HG03342 (cell line): ENCODE data around the gene G6PD.
"Not testable (repeated sequence)": the region's sequence is repeated elsewhere in the genome, so short reads cannot be mapped to it uniquely, and the experiment has no call there.

Source experiments
- ATAC-seq: cut with Tn5 transposase; IDR thresholded peaks from one replicate; pipeline ENCODE4 v1.9.1; 2021; ENCODE audit warnings: mild to moderate bottlenecking, moderate library complexity; ENCODE audit not compliant: unreplicated experiment

Gene G6PD

DNA sequence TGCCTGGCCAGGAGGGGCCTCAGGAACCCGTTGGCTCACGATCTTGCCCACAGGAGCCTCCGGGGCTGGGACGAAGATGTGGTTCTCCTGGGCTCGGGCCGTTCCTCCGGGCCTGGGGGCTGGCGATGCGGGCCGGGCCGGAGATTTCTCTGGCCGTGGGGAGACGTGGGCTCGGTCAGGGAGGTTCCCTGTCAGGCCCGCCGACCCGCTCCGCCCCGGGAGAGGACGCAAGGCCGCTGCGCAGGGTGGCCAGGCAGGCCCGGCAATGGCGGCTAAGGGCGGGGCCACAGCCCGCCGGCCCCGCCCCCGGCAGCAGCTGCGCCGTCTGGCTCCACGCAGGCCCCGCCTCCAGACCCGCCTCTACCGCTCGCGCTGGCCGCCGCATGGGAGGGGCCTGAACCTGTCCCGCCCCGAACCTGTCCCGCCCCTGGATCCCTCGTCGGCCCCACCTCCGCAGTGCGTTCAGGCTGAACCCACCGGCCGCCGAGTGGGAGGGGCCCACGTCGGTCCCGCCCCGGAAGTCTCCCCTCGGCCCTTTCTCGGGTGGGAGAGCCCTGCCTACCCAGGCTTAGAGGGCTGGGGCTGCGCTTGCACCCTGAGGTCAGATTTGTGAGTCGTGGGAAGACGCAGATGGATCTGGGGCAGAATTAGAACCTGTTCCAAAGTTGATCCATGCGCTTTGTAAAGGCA, 30.5 kb downstream of the G6PD start, which contains the start of gene FAM3A:
FAM3A (minus strand) TSS at position 267 of the 690 bp plus-strand sequence. CDS start 460 bp downstream, outside the sequence.
- ATAC-seq, result peak; percentile 88

DNA sequence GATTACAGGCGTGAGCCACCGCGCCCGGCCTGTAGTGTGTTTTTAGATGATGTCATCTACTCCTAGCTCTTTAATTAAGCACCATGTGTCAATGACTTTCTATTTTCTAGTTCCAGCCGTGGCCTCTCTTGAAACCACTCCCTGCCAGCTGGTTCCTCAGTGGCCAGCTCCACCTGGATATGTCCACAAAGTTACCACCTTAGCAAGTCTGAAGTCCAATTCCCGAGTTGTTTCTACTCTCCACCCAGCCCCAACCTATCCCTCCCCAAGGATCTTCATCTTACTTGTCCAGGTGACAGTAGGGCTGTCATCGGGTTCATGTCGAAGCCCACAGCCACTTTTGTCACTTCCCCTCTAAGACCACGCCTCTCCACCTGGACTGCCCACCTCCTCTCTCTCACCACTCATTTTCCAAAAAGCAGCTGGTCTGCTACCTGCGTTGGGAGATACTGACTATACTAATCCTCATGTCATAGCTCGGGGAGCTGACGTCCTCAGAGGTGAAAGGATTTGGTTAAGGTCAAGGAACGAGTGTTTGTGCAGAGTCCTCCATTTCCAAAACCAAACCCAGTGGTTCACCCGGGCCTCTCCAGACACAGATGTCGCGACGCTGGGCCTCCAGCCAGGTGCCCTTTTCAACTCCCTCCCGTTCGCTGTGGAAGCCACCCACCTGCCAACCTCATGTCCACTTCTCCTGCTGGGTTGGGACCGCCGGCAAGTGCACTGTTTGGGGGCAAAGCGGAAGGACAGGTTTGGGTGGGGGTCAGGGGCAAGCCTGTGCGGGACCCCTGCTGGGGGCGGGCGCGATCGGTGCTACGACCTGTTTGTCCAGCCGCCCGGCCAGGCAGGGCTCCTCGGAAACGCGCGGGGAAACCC, 31.3 kb downstream of the G6PD start:
- ATAC-seq, result peak; percentile 13

DNA sequence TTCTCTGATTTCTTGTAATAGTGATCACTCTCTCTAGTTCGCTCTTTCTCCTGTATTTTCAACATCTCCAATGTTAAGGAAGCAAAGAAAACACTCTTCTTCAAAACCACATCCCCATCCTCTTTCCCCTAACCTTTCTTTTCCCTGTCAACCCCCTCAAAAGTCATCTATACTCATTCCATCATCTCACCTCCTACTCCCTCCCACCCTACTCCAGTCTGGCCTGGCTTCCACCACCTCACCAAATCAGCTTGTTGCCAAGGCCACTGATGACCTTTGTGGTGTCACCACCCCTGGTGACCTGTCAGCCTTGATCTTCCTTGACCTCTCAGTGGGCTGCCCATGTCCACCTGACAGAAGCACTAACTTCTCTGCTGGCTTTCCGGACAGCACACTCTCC, 32.9 kb downstream of the G6PD start:
- no peak for ATAC-seq

DNA sequence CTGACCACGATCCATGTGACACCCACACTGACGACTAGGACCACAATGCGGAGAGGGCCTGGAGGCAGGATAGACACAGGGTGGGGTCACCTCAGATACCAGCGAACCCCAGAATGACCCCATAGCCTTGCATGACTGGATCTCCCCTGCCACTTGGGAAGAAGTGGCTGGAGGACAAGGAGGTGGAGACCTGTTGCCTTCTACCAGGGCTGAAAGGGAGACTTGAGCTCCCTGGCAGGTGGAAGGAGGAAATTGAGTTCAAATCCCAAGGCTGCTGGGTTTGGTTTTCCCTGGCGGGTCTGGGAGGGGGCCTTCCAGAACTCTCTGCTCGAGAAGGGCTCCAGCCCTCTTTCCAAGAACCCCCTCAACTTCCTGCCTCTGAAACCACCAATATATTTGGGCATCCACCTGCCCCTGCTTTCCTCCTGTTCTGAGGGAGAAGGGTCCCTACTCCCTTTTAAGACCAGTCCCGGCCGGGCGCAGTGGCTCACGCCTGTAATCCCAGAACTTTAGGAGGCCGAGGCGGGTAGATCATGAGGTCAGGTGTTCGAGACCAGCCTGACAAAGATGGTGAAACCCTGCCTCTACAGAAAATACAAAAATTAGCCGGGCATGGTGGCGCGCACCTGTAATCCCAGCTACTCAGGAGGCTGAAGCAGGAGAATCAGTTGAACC, 33.6 kb downstream of the G6PD start:
- ATAC-seq, result no peak

DNA sequence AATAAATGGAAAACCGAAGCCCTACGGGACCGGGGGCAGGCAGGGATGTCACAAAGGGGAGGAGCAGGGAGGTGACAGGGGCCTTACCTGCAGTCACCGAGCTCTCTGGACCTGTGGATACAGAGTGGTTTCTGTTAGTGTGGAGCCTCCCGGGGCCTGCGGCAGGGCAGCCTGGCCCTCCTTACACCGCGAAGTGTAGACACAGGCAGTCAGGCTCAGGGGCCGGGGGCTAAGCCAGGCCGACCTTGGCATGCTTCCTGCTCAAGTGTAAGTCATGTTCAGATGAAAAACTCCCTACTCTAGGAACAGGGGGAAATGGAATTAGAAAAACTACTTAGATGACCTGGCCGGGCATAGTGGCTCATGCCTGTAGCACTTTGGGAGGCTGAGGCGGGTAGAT, 34.9 kb downstream of the G6PD start:
- no peak for ATAC-seq

DNA sequence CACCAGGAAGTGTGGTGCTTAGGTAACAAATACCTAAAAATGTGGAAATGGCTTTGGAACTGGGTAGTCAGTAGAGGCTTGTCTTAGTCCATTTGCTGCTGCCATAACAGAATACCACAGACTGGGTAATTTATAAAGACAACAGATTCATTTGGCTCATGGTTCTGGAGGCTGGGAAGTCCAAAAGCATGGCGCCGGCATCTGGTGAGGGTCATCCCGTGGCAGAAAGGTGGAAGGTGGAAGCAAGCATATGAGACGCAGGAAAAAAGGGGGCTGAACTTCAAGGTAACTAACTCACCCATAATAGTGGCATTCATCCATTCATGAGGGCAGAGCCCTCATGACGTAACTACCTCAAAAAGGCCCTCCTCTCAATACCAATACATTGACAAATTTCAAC, 37.2 kb downstream of the G6PD start:
- no peak for ATAC-seq

DNA sequence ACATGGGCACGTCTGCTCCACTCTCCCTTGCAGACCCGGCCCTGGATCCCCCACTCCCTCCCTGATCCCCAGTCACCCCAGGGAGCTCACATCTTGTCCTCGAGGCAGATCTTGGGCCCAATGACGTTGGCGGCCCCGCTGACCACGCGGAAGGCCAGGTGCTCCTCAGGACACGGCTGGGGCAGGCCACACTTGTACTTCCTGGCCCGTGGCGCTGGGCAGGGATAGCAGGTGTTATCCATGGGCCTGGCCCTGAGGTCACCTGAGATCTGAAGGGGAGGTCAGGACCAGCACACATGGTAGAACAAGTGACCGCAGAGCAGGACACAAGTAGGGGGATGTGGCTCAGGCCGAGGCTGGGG, 38.3 kb downstream of the G6PD start:
- ATAC-seq, result no peak

DNA sequence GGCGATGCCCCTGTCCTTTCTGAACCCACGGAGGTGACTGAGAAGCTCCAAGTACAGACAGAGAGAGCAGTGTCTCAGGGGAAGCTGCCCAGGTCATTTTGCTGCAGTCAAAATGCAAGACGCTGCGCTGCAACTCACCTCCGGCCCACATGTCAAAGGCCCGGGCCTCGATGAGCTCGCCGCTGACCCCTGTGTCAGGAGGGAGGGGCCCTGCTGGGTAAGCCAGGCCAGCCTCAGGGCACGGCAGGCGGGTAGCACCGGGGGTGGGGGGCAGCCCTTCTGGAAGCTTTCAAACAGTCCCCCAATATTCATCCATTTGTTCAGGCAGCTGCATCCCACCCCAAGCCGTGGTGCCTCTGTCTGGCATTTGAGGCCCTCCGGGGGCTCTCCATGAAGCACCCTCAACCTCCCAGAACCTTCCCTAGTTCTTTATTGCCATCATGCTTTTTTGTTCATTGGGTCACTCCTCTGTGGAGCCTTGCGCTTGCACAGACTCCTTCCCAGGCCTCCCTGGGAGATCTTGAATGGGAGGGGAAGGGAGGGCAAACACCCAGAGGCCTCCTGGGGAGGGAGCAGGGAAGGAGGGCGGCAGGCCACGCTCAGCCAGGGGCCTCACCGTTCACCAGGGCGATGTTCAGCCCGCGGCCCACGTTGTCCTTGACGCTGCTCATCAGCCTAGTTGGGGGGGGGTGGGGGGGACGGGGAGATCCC, 38.8 kb downstream of the G6PD start:
- ATAC-seq, result no peak

DNA sequence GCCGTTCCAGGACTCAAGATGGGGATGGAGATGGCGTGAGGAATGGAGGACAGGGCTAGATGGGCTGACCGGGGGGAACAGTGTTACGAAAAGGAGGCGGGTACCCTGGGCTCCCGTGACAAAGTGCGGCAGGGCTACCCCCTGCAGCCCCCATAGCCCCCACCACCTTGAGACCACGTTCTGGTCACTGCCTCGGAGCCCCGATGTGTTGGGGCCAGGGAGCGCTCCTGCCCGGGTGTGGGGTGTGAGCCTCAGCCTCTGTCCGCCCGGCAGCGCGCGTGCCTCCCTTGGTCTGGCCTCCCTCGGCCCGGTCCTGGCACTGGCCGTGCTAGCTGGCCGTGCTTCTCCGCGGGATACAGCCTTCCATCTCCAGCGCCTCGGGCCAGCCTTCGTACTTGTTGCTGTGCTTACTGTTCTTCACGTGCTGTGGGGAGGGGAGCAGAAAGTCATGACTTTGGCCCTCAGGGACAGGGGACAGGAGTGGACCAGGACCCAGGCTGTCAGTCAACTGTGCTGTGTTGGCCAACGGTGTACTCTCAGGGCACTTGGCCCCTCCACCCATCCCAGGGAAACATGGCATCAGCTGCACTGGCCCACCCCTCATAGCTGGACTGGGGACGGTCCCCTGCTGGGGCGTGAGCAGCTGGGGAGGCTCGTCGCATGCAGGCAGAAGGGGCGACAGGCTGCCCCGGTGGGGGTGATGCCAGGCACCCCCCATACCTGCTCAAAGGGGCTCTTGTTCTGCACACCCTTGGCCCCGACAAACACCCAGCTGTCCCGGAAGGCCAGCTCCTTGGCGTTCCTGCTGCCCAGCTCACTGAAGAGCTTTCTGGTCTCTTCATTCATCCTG, 39.9 kb downstream of the G6PD start:
- ATAC-seq, result no peak

DNA sequence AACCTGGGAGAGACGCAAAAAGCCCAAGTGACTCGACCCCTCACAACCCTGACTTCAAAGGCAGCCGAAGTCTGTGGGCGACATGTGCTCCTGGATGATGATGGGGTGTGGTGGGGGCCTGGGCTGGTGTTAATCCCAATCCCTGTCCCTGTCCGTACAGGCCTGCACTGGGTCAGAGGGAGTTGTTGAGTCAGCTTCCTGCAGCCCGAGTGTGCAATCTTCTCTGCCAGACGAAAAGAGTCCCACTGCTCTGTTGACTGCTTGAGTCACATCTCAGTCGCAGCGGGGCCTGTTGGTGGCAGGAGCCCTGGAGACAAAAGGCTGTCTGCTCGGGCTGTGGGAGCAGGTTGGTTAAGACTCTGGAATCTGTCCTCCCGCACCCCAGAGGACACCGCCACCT, 40.9 kb downstream of the G6PD start:
- no peak for ATAC-seq

DNA sequence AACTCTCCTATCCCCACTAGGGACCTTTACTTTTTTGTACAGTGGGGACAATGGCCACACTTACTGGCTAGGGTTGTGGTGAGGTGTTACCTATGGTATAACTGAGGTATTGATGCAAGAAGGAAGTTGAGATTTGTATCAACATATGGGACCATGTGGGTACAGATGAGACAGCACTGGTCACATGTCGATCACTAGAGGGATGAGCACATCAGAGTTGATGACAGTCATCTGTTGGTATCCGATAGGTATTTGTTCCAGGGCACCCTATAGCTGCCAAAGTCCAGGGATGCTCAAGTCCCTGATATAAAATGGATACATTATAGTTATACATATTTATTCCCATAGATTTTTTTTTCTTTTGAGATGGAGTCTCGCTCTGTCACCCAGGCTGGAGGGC, 43.7 kb downstream of the G6PD start:
- ATAC-seq, result no peak

DNA sequence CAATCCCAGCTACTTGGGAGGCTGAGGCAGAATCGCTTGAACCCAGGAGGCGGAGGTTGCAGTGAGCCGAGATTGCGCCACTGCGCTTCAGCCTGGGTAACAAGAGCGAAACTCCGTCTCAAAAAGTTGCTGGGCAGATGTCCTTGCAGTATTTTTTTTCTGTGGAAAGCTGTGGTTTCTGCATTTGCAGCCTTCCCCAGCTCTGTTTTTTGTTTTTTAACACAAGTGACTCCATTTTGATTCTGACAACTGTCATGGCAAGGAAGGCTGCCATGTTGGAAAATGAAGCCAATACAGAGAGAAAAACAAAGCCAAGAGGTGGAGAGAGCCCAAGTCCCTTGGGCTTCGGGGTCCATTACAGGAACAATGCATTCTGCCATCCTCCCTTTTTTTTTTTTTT, 44.5 kb downstream of the G6PD start:
- ATAC-seq, result no peak

DNA sequence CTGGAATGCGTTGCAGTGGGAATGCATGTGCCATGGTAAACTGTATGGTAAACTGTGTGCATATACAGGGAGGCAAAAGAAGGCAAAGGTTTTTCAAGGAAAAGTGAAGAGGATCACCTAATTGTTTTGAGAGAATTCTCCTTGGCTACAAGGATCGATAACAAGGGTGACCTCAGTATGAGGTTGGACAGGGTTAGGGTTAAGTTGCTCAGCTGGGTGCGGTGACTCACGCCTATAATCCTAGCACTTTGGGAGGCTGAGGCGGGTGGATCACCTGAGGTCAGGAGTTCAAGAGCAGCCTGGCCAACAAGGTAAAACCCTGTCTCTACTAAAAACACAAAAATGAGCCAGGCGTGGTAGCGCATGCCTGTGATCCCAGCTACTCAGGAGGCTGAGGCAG, 45.2 kb downstream of the G6PD start:
- ATAC-seq, result not testable (repeated sequence)

DNA sequence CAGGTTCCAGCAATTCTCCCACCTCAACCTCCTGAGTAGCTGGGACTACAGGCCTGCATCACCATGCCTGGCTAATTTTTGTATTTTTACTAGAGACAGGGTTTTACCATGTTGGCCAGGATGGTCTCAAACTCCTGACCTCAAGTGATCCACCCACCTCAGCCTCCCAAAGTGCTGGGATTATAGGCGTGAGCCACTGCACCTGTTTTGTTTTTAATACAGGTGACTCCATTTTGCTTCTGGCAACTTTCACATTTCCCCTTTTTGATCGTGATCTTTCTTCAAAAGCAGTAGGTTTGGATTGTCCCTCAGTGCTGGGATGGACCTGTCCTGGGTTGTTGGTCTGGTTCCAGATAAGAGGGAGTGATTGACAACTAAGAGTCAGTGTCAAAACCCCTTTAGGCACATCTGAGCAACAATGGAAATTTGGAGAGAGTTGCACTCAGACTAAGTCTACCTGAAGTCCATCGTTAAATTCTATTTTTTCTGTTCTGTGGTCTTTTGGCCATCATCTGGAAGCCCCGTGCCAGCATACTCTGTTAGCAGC, 50.0 kb downstream of the G6PD start:
- not testable (repeated sequence) for ATAC-seq

DNA sequence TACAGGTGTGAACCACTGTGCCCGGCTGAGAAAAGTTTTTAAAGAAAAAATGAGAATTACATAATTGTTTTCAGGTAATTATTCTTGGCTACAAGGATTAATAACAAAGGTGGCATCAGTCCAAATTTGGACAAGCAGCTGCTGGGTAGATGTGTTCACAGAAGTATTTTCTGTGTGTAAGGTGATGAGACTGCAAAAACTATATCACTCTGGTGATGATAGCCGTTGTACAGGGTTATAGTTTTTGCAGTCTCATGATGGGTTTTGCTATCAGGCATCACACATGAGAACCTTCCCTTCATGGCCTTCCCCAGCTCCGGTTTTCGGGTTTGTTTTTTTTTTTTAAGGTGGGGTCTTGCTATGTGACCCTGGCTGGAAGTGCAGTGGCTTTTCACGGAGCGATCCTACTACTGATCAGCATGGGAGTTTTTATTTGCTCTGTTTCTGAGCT, 51.1 kb downstream of the G6PD start:
- no peak for ATAC-seq

DNA sequence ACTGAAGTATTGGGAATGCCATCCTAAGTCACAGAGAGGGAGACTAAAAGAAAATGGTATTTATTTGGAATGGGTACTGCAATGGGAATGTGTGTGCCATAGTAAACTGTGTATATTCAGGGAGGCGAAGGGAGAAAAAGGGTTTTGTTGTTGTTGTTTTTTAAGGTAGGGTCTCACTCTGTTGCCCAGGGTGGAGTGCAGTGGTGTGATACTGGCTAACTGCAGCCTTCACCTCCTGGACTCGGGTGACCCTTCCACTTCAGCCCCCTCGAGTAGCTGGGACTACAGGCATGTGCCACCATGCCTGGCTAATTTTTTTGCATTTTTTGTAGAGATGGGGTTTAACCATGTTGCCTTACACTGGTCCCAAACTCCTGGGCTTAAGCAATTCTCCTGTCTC, 51.9 kb downstream of the G6PD start:
- ATAC-seq, result no peak

DNA sequence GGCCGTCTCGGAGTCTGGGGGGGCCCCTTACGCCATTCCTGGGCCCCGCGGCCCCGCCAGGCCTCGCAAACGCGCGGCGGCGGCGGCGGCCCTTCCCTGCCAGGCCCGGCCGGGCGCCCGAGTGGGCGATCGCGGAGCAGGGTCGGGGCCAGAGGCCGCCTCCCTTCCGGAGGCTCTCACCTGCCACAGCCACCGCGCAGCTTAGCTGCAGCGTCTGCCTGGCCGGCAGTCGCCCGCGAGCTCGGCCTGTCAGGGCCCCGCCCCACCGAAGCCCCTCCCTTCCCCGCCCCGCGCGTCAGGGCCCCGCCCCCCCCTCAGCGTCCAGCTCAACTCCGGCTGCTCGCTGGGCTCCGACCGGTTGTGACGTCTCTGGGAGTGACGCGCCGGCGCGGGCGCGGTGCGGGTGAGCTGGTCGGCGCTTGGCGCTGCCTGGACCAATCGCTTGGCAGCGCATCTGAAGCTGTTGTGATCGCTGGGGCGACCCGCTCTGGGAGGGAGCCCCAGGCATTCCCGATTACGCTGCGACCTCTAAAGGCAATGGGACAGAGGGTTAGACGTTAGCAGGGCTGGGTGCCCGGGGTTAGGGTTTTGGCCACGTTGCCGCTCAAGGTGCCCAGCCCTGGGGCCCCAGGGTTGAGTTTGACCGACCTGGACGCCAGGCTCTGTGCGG, 56.1 kb downstream of the G6PD start, which contains the start of gene SLC10A3:
SLC10A3 (minus strand) TSS at position 216 of the 670 bp plus-strand sequence. CDS start 1,689 bp downstream, outside the sequence.
- peak; percentile 72 for ATAC-seq

DNA sequence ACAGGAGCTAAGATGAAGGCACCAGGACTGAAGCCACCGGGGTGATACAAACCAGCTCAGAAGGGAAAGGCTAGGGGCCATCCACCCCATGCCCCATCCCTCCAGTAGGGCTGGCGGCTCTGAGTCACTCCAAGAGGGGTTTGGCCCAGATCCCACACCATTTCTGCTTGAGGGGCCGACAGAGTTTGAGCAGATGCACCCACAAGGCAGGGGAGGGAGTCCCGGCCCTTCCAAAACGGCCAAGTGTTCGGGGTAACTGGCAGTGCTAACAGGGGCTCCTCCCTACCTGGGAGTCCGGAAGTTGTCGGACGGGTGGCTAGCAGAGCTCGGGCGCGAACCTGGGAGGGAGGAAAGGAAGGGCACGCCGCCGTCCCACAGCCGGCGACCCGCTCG, 56.6 kb downstream of the G6PD start:
- peak; percentile 28 for ATAC-seq

DNA sequence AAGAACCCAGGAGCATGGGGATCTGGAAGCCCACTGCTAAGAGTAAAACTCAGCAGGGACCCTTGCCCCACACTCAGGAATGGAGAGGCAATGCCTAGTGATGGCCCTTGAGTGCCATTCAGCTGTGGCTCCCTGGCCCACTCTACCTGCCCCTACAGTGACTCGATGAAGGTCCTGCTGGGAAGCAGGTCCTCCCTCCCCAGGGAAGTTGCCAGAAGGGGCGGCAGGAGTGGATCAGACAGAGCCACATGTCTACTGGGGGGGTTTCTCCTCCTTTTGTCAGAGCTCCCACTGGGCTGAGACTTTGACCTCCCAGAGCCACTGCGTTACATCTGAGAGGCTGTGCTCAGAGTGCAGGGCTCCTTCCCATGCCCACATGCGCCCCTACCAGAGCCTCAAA, 57.5 kb downstream of the G6PD start:
- no peak for ATAC-seq
